ENCODE measurements around the gene TP53I13.

DNA sequence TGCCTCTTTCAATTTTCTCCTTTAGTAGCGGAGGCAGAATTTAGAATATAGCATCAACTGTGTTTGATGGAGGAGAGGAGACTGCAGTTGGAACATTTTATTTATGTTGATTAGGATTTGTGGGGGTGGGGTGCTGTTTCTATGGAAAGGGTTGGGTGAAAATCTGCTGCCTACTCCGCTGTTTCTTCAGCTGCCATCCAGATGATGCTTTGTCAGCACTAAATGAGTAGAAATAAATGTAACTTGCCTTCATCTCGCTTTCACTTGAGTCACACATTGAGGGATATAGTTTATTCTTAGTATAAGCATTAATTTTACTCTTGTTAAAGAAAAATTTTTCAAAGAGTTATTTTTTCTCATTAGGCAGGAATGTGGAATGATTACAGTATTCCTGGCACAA, 43.8 kb upstream of the TP53I13 start:
- no peak for TF ChIP-seq POLR2AphosphoS5 (IDR thresholded peaks at IDR 0.05)
- TF ChIP-seq, protein P1, sequence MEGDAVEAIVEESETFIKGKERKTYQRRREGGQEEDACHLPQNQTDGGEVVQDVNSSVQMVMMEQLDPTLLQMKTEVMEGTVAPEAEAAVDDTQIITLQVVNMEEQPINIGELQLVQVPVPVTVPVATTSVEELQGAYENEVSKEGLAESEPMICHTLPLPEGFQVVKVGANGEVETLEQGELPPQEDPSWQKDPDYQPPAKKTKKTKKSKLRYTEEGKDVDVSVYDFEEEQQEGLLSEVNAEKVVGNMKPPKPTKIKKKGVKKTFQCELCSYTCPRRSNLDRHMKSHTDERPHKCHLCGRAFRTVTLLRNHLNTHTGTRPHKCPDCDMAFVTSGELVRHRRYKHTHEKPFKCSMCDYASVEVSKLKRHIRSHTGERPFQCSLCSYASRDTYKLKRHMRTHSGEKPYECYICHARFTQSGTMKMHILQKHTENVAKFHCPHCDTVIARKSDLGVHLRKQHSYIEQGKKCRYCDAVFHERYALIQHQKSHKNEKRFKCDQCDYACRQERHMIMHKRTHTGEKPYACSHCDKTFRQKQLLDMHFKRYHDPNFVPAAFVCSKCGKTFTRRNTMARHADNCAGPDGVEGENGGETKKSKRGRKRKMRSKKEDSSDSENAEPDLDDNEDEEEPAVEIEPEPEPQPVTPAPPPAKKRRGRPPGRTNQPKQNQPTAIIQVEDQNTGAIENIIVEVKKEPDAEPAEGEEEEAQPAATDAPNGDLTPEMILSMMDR (IDR thresholded peaks at IDR 0.05): no peak
